WTC11 (cell line): ENCODE measurements around the gene ARTN. TPM values are rescaled to one million over a fixed set of nuclear protein-coding genes. Genes with fewer than 3 reads are reported as not detected.
A peak's percentile ranks its signal among the peaks of the same experiment; 100 is the strongest.

Source experiments
- ATAC-seq: fragments of 200-7000 bp; cut with Tn5 transposase; 2 replicates; pipeline ENCODE4 v1.10.0; 2021; ENCODE audit warnings: mild to moderate bottlenecking, moderate library complexity
- CTCF ChIA-PET: fragments of 300-600 bp; sonication (Branson Sonifier 250); formaldehyde crosslinking; loops from one replicate; lab custom pipeline; 2021; ENCODE audit warnings: antibody characterized with exemption; lab: Charles Lee
- POLR2A ChIA-PET: fragments of 350-600 bp; sonication (Branson Sonifier 250); formaldehyde crosslinking; loops from one replicate; lab custom pipeline; 2021; ENCODE audit warnings: antibody characterized with exemption; lab: Charles Lee
- DNase-seq: peaks from one replicate; pipeline ENCODE4 v3.0.0; 2021; ENCODE audit warnings: low spot score
- H3K27ac Mint-ChIP-seq: 2 replicates; pipeline ENCODE4 v1.8.0; 2021; ENCODE audit warnings: mixed read lengths
- H3K27me3 Mint-ChIP-seq: 2 replicates; pipeline ENCODE4 v1.8.0; 2021; ENCODE audit warnings: low read depth, mild to moderate bottlenecking, moderate library complexity, mixed read lengths
- H3K36me3 Mint-ChIP-seq: 2 replicates; pipeline ENCODE4 v1.8.0; 2021; ENCODE audit warnings: mixed read lengths
- H3K4me1 Mint-ChIP-seq: 2 replicates; pipeline ENCODE4 v1.8.0; 2022; ENCODE audit warnings: mixed read lengths
- H3K4me3 Mint-ChIP-seq: 2 replicates; pipeline ENCODE4 v1.8.0; 2021; ENCODE audit warnings: mild to moderate bottlenecking, moderate library complexity, mixed read lengths
- H3K9me3 Mint-ChIP-seq: 2 replicates; pipeline ENCODE4 v1.8.0; 2021; ENCODE audit warnings: mixed read lengths
- ARID4B ChIP-seq: sonication (generic); formaldehyde crosslinking; IDR thresholded peaks from 2 replicates; pipeline ENCODE4 v1.8.0; 2023; ENCODE audit warnings: missing genetic modification reagents, mild to moderate bottlenecking, borderline replicate concordance
- ATF2 ChIP-seq: sonication (generic); formaldehyde crosslinking; IDR thresholded peaks from 2 replicates; pipeline ENCODE4 v1.8.1; 2022; ENCODE audit warnings: low read depth, missing genetic modification reagents, borderline replicate concordance
- ATF6 ChIP-seq: sonication (generic); formaldehyde crosslinking; IDR thresholded peaks from 2 replicates; pipeline ENCODE4 v1.8.1; 2023; ENCODE audit warnings: mild to moderate bottlenecking, missing genetic modification reagents
- CREB1 ChIP-seq: sonication (generic); formaldehyde crosslinking; IDR thresholded peaks from 2 replicates; pipeline ENCODE4 v1.8.0; 2023; ENCODE audit warnings: mild to moderate bottlenecking, missing genetic modification reagents
- CREM ChIP-seq: sonication (generic); formaldehyde crosslinking; IDR thresholded peaks from 2 replicates; pipeline ENCODE4 v1.8.1; 2022; ENCODE audit warnings: mild to moderate bottlenecking, missing genetic modification reagents, moderate library complexity
- GABPB1 ChIP-seq: sonication (generic); formaldehyde crosslinking; IDR thresholded peaks from 2 replicates; pipeline ENCODE4 v1.8.1; 2023; ENCODE audit warnings: mild to moderate bottlenecking, missing genetic modification reagents
- GRHL2 ChIP-seq: fragments of 250-450 bp; sonication (Bioruptor Pico); IDR thresholded peaks from 2 replicates; pipeline ENCODE4 v1.8.0; 2022; ENCODE audit warnings: mild to moderate bottlenecking, moderate library complexity; ENCODE audit not compliant: insufficient replicate concordance, severe bottlenecking
- KAT7 ChIP-seq: sonication (generic); formaldehyde crosslinking; IDR thresholded peaks from 2 replicates; pipeline ENCODE4 v1.8.1; 2023; ENCODE audit warnings: missing genetic modification reagents, mild to moderate bottlenecking, borderline replicate concordance
- NR3C1 ChIP-seq: sonication (generic); formaldehyde crosslinking; conservative IDR thresholded peaks from 2 replicates; pipeline ENCODE4 v1.8.1; 2023; ENCODE audit warnings: low read depth, mild to moderate bottlenecking, missing genetic modification reagents
- TCF7 ChIP-seq: sonication (generic); formaldehyde crosslinking; IDR thresholded peaks from 2 replicates; pipeline ENCODE4 v1.8.0; 2022; ENCODE audit warnings: mild to moderate bottlenecking, low read depth, missing genetic modification reagents, moderate library complexity
- USF2 ChIP-seq: sonication (generic); formaldehyde crosslinking; IDR thresholded peaks from 2 replicates; pipeline ENCODE4 v1.8.1; 2023; ENCODE audit warnings: mild to moderate bottlenecking, missing genetic modification reagents, moderate library complexity
- ZNF121 ChIP-seq: sonication (generic); formaldehyde crosslinking; IDR thresholded peaks from 2 replicates; pipeline ENCODE4 v1.8.0; 2023; ENCODE audit warnings: missing genetic modification reagents
- ZNF281 ChIP-seq: sonication (generic); formaldehyde crosslinking; IDR thresholded peaks from 2 replicates; pipeline ENCODE4 v1.8.0; 2023; ENCODE audit warnings: mild to moderate bottlenecking, missing genetic modification reagents
- total RNA-seq: library from RNA; stranded (reverse); gene quantifications from 3 replicates; pipeline ENCODE4 v1.2.3, GENCODE V29; 2021
- TF ChIP-seq, protein P1 (sequence below): fragments of 250-450 bp; sonication (Bioruptor Pico); conservative IDR thresholded peaks from 2 replicates; pipeline ENCODE4 v1.9.0; 2021; ENCODE audit warnings: mild to moderate bottlenecking

Gene ARTN
- total RNA-seq, 1 experiment from 2014 or later: 28.5 TPM

GRCh38 chr1:43971336-43971980 is 37.9 kb downstream of the ARTN start:
- no peaks in the 10 kb centered on the region for H3K27me3 Mint-ChIP-seq
- DNase-seq (no peak), ATAC-seq (no peak)
- H3K9me3 Mint-ChIP-seq: no peaks in the 10 kb centered on the region
- ChIA-PET POLR2A (no interaction called here), CTCF (interaction anchor here (1.1 to 2.8 kb wide), 4 partner anchors 24 to 208 kb away, joined by 3 to 27 read pairs (median 3); no protein-coding TSS in a partner anchor)
- H3K36me3 Mint-ChIP-seq: peaks cover 16% of the 10 kb centered on the region; the same call in 1 of the 2 replicates
- H3K27ac Mint-ChIP-seq: no peak overlapping the region
- TF ChIP-seq, protein P1, sequence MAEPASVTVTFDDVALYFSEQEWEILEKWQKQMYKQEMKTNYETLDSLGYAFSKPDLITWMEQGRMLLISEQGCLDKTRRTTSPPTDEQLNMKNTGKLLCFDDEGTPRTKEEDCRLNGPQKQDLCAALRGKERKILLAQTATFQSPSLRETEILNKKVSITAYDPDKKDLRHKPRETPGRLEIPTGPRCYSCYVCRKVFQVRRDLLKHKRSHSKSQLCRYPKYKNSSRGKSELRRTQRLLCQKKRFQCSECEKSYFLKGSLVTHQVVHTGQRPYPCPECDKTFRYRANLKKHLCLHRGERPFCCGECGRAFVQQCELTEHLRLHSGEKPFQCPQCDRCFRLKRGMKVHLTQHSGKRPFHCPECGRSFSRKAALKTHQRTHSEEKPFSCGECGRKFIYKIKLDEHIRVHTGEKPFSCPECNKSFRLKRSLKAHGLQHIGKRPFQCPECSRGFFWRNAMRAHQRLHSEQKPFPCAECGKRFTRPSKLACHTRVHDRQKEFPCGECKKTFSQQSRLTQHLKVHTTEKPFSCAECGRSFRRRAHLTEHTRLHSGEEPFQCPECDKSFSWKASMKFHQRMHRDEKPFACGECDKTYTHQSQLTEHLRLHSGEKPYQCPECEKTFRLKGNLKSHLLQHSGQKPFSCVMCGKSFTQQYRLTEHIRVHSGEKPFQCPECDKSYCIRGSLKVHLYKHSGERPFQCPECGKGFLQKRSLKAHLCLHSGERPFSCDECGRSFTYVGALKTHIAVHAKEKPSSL (CRISPR knock-in tag): no peak
- TF ChIP-seq KAT7 (CRISPR knock-in tag) (no peak), ATF2 (CRISPR knock-in tag) (no peak), ATF6 (CRISPR knock-in tag) (no peak), CREB1 (CRISPR knock-in tag) (no peak), GABPB1 (CRISPR knock-in tag) (no peak), ZNF121 (no peak), GRHL2 (CRISPR knock-in tag) (no peak), NR3C1 (CRISPR knock-in tag) (no peak)
- H3K4me3 Mint-ChIP-seq: peak overlapping the region; percentile 97
- H3K4me1 Mint-ChIP-seq: peaks cover 28% of the 10 kb centered on the region

DNA sequence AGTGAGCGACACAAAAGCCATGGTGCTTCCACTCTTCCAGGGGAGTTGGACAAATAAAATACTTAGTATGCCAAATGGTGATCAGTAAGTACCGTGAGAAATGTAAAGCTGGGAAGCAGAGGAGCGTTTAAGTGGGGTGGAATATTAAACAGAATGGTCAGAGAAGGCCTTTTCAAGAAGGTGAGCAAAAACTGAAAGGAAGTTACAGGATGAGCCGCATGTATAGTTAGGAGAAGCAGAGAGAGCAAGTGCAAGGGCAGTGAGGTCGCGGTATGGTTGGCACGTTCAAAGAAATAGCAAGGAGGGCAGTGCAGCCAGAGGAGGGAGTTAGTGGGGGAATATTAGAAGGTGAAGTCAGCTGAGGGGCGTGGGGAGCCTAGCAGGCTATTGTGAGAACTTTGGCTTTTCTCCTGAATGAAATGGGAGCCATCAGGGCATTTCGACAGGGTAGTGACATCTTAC is 40.4 kb downstream of the ARTN start:
- Mint-ChIP-seq H3K4me1 (peaks cover 46% of the 10 kb centered on the region), H3K4me3 (peak overlapping the region; percentile 89), H3K36me3 (peaks cover 36% of the 10 kb centered on the region), H3K9me3 (no peaks in the 10 kb centered on the region), H3K27ac (peak overlapping the region; percentile 93), H3K27me3 (no peaks in the 10 kb centered on the region)
- peak; percentile 1 for ATAC-seq
- DNase-seq: no peak
- ChIA-PET POLR2A (interaction anchor here (2.3 kb wide), 2 partner anchors 19 to 58 kb away, joined by 6 to 13 read pairs; partner anchors contain the start of genes CCDC24 and SLC6A9), CTCF (interaction anchor here (0.6 to 2.9 kb wide), 8 partner anchors 18 to 420 kb away, joined by 3 to 23 read pairs (median 4); partner anchors contain the start of genes ARTN and IPO13)
- no peak for TF ChIP-seq CREM (CRISPR knock-in tag)
- TF ChIP-seq USF2 (CRISPR knock-in tag): no peak
- TF ChIP-seq ARID4B (CRISPR knock-in tag): no peak
- no peak for TF ChIP-seq ZNF281 (CRISPR knock-in tag)
- TF ChIP-seq TCF7: no peak
- no peak for TF ChIP-seq ATF6 (CRISPR knock-in tag)
